Ishikawa (cell line): Measurements from ENCODE around the gene CAMK2A.

ENCODE experiments used
- CEBPB ChIP-seq: IDR thresholded peaks from 2 replicates; pipeline ENCODE4 v1.6.1; 2012
- CREB1 ChIP-seq: IDR thresholded peaks from 2 replicates; pipeline ENCODE4 v1.6.1; 2012; ENCODE audit warnings: low read depth
- EGR1 ChIP-seq: IDR thresholded peaks from 2 replicates; pipeline ENCODE4 v1.6.1; 2012
- EP300 ChIP-seq: IDR thresholded peaks from 2 replicates; pipeline ENCODE4 v1.6.1; 2012; ENCODE audit warnings: borderline replicate concordance
- FOXM1 ChIP-seq: IDR thresholded peaks from 2 replicates; pipeline ENCODE4 v1.6.1; 2012; ENCODE audit warnings: low read depth, borderline replicate concordance
- MAX ChIP-seq: IDR thresholded peaks from 2 replicates; pipeline ENCODE4 v1.6.1; 2012
- NFIC ChIP-seq: IDR thresholded peaks from 2 replicates; pipeline ENCODE4 v1.6.1; 2012
- RAD21 ChIP-seq: IDR thresholded peaks from 2 replicates; pipeline ENCODE4 v1.6.1; 2012; ENCODE audit warnings: low read depth
- REST ChIP-seq: IDR thresholded peaks from 2 replicates; pipeline ENCODE4 v1.6.1; 2012; ENCODE audit warnings: low read depth, mild to moderate bottlenecking
- TAF1 ChIP-seq: IDR thresholded peaks from 2 replicates; pipeline ENCODE4 v1.6.1; 2012; ENCODE audit warnings: low read depth, mild to moderate bottlenecking
- TCF12 ChIP-seq: IDR thresholded peaks from 2 replicates; pipeline ENCODE4 v1.6.1; 2012; ENCODE audit warnings: low read depth
- TEAD4 ChIP-seq: IDR thresholded peaks from 2 replicates; pipeline ENCODE4 v1.6.1; 2012
- USF1 ChIP-seq: IDR thresholded peaks from 2 replicates; pipeline ENCODE4 v1.6.1; 2012
- YY1 ChIP-seq: IDR thresholded peaks from 2 replicates; pipeline ENCODE4 v1.6.1; 2012; ENCODE audit warnings: low read depth
- ZBTB7A ChIP-seq: IDR thresholded peaks from 2 replicates; pipeline ENCODE4 v1.6.1; 2012; ENCODE audit warnings: low read depth

The CAMK2A gene

GRCh38 chr5:150295741-150296486 lies 6.3 kb upstream of the CAMK2A start:
- TF ChIP-seq EGR1 (no peak), CREB1 (no peak), TCF12 (no peak), EP300 (no peak), ZBTB7A (no peak), TEAD4 (no peak), MAX (no peak)

- TF ChIP-seq TEAD4 (no peak), YY1 (no peak), USF1 (no peak), CEBPB (no peak), ZBTB7A (no peak), REST (no peak), CREB1 (no peak), NFIC (no peak), MAX (no peak), RAD21 (no peak), FOXM1 (no peak), EP300 (no peak), EGR1 (no peak), TCF12 (no peak), TAF1 (no peak)
Measured at GRCh38 chr5:150295172-150295634, 5.6 kb upstream of the CAMK2A start.

GRCh38 chr5:150294551-150295071 lies 5.0 kb upstream of the CAMK2A start:
- TF ChIP-seq NFIC (no peak), USF1 (no peak), FOXM1 (no peak), CEBPB (no peak), ZBTB7A (no peak), CREB1 (no peak), MAX (no peak), TCF12 (no peak), EP300 (no peak), REST (no peak), TEAD4 (no peak), EGR1 (no peak), RAD21 (no peak), TAF1 (no peak)

GRCh38 chr5:150293091-150293941 lies 3.7 kb upstream of the CAMK2A start:
- no peak for TF ChIP-seq RAD21
- TF ChIP-seq YY1, result no peak
- TF ChIP-seq TEAD4, result no peak
- no peak for TF ChIP-seq TCF12
- no peak for TF ChIP-seq FOXM1
- no peak for TF ChIP-seq REST
- TF ChIP-seq EGR1, result no peak
- no peak for TF ChIP-seq TAF1
- TF ChIP-seq EP300, result no peak
- no peak for TF ChIP-seq CREB1
- no peak for TF ChIP-seq CEBPB
- no peak for TF ChIP-seq USF1
- no peak for TF ChIP-seq MAX
- TF ChIP-seq NFIC, result no peak
- no peak for TF ChIP-seq ZBTB7A
